Stimulated activated CD8-positive, alpha-beta memory T cell treated with anti-CD3 and anti-CD28 coated beads, Interleukin-4, amount 100 ng/mL, for 1 hour (primary cell): ENCODE measurements around the gene TMEM37.

Experiments
- DNase-seq, 2 donors: peaks; one replicate each; pipeline ENCODE4 v3.0.0-alpha.2; 2020; ENCODE audit warnings: low read depth in 2 of 2, low spot score in 1 of 2

The TMEM37 gene

GRCh38 chr2:119476301-119477112 is 44.9 kb downstream of the TMEM37 start:
- DNase-seq, result no peak

GRCh38 chr2:119477113-119477505 is 45.5 kb downstream of the TMEM37 start:
- no peak for DNase-seq

DNA sequence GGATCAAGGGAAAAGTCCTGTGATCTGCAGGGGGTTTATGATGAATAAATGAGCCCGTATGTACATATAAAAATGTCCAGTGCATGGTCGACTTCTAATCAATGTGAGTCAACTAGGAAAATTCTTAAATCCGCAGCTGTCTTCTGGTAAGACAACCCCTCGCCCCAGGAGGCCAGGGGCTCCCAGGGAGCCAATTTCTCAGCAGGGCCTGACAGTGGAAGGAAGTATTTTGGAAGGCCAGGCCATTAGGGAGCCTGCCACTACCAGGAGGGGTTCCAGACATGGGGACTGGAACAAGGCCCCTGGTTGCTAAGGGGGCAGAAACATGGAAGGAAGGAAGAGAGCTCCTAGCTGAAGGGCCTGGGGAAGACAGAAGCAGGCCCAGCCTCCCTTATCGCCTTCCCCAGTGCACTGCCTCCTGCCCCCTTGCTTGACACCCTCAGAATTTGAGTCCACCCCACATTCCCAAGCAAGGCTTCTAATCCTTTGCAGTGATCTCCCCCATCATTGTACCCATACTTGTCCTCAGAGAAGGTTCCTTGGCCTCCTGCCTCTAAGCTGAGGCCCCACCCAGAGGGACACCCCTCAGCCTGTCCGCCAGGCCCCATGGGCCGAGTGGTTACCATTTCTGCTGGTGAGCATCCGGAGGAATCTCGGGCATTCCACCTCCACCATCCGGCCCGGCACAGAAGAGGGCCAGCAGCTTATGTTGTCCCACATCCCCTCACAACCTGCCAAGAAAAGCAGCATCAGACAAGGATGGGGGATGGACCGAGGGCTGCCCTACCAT is 46.7 kb downstream of the TMEM37 start:
- no peak for DNase-seq

GRCh38 chr2:119478978-119479295 is 47.3 kb downstream of the TMEM37 start:
- DNase-seq, result no peak

DNA sequence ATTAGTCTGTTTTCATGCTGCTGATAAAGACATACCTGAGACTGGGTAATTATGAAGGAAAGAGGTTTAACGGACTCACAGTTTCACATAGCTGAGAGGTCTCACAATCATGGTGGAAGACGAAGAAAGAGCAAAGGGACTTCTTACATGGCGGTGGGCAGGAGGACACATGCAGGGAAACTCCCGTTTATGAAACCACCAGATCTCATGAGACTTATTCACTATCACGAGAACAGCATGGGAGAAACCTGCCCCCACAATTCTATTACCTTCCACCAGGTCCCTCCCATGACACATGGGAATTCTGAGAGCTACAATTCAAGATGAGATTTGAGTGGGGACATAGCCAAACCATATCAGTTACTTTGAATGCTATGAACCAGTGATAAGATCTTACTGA is 48.5 kb downstream of the TMEM37 start:
- no peak for DNase-seq

DNA sequence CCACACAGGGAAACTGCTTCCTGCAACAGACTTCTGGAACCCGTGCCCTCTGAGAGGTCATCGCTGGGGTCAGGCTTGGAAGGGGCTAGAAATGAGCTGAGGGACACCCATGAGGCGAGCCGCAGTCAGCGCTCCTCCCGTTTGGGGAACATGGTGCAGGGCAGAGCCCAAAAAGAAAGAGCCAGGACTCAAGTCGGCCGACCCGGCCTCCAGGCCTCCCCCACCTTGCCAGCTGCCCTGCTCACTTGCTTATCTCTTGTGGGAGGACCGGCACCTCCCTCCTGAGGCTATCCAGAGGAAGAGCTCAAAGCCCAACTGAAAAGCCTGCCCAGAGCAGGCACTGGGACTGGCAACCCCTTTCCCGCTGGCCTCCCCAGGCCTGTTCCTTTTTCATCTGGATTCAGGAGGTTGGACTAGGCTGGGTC is 49.1 kb downstream of the TMEM37 start:
- DNase-seq, result no peak

DNA sequence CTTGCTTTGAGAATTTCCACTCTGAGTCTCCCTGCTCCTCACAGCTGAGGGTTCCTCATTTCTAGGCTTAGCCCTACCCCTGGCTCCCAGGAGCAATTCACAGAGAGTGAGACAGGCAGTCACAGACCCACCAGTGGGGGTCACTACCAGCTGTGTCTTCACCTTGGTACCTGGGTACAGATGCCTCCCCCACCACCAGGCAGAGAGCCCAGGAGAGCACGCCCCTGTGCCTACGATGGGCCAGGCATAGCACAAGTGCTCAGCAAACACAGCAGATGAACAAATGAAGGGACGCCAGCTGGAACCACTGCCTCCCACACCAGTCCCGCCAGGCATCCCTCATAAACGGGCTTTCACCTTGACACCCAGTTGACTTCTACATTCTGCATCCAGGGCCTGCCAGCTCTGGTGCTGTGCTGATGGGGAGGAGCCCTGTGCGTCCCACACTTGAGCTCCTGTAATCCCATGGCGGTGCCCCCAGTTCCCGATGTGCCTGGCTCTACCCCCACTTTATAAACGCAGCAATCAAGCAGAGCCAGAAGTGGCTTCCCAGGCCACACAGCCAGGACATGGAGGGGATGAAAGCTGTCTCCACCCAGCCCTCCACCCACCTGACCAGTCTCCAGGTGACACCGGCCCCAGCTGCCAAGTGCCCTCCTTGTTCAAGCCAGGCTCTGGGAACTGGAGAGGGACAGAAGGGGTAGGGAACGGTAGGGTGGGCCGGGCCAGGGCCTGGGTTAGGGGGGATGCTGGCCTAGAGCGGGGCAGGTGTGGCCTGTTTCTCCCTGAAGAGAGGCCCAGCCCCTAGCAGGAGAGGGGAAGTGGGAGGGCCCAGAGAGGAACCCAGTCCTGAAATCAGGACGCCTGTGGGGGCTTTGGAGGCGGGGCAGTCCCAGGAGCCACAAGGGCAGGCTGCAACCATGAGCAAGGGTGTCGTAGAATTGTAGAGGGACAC is 50.1 kb downstream of the TMEM37 start:
- no peak for DNase-seq

DNA sequence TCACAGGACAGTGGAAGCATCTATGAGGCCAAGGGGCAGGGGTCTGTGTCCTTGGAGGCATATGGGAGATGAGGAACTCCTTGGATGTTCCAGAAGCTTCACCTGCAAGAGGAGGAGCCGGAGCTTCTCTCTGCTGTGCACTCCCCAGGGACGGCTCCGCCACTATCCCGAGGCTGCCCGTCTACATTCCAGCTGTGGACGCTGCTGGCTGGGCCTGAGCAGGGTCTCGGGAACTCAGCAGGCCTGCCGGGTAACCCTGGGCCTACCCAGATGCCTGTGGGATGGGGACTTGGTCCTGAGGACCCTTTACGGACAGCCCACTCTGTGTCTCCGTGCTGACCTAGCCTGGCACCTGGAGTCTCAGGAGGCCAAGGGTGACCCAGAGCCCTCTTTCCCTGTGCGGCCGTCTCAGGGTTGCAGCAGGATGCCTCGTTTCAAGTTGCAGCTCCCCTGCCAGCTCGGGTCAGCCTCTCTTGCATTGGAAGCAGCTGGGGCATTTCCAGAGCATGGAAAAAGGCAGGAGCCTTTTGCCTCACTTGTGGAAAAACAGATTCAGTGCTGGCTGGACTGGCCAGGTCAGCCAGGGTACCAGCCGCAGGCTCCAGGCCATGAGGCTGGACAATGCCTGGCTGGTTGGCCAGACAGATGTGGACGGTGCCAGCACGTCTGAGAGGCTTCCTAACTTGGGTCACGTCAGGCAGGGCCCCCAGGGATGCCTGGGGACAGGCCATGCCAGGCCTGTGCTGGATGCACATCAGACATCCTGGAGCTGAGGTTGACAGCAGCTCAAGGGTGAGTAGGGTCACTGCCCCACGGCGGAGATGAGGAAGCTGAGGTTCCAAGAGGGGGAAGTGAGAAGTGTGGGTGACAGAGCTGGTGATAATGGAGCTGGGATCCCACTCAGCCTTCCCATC is 51.1 kb downstream of the TMEM37 start:
- DNase-seq, result no peak

DNA sequence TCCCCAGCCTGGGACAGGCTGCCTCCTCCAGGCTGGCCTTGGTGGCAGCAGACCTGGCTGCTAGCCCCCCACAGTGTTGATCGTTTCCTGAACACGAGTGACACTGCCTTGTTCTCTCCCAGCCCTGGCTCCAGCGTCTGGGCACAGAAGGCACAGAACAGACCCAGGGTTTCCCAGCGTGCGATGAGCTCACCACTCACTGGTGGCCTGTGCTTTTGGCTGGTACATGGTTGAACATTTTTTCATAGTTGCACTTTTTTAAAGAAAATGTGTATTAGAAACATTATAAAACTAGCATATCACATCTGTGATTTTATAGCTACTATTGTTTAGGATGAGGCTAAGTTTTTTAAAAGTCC is 51.7 kb downstream of the TMEM37 start:
- DNase-seq, result no peak

- no peak for DNase-seq
These were observed 52.5 kb downstream of the TMEM37 start for GRCh38 chr2:119483896-119484718.

GRCh38 chr2:119484834-119485233 is 53.2 kb downstream of the TMEM37 start:
- no peak for DNase-seq

DNA sequence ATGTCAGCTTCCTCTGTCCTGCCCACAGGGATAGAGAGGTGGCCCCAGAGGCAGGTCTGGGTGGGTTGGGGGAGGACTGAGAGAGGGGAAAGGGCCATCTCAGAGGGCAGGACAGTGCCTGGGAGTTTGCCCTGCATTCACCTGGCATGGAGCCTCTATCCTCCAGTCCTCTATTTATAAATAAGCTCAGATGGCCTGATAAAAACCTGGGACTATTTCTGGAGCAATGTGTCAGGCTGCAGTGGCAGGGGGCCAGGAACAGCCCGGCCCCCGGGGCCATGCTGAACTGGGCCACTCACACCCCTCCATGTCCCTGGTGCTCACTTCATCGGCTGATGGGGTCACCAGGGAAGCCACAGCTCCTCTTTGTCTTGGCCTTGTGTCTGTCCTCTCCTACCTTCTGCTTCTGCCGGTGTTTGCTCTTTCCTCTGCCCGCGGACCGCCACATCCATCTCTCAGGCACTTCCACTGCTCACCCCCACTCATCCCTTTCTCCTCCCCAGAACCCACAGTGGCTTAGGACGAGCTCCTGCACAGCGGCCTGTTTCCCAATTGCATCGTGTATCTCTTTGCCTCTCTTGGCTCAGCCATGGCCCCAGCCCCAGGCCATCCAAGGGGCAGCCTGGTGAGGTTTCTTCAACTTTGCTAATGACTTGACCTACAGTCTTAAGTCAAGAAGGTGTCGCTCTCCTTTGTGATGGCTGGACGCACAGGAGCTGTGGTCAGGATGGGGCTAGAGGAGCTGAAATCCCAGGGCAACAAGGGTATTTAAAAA is 53.9 kb downstream of the TMEM37 start:
- DNase-seq, result no peak

DNA sequence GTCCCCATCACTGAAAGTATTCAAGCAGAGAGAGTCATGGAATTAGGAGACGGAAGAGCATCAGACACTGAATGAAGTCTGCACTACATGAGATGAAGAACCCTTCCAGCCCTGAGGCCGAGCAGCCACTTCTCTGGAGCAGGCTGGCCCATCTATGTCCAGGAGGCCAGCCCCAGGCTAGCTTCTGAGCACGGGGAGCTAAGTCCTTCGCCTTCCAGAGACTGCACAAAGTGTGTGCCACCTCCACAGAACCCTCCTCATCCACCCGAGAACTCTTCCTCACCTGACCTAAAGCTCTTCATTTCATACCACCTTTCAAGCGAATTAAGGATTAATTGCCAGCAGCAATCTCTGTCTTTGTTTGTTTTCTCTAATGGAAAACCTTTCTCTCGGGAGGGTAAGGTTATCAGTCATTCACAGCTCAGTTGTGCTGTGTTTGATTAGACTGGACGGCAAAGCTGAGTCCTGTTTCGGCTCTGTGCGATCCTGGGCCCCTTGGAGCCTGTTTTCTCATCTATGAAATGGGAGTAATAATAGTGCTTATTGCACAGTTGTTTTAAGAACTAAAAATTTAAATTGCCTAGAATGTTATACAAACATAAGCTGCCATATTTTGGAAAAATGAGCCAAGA is 54.7 kb downstream of the TMEM37 start:
- no peak for DNase-seq

- DNase-seq, result no peak
These were observed 55.2 kb downstream of the TMEM37 start for GRCh38 chr2:119486886-119487285.

- no peak for DNase-seq
These were observed 56.0 kb downstream of the TMEM37 start for GRCh38 chr2:119487434-119488244.
